GM18517 (cell line): Measurements from ENCODE around the gene ZNF205.

Source experiments
- ATAC-seq: cut with Tn5 transposase; IDR thresholded peaks from one replicate; pipeline ENCODE4 v1.9.1; 2021; ENCODE audit warnings: mild to moderate bottlenecking, moderate library complexity; ENCODE audit not compliant: unreplicated experiment

Gene ZNF205

GRCh38 chr16:3147046-3147756 is 34.8 kb downstream of the ZNF205 start:
- no peak for ATAC-seq

- ATAC-seq = no peak
These were observed 35.3 kb downstream of the ZNF205 start for GRCh38 chr16:3147757-3148104.

DNA sequence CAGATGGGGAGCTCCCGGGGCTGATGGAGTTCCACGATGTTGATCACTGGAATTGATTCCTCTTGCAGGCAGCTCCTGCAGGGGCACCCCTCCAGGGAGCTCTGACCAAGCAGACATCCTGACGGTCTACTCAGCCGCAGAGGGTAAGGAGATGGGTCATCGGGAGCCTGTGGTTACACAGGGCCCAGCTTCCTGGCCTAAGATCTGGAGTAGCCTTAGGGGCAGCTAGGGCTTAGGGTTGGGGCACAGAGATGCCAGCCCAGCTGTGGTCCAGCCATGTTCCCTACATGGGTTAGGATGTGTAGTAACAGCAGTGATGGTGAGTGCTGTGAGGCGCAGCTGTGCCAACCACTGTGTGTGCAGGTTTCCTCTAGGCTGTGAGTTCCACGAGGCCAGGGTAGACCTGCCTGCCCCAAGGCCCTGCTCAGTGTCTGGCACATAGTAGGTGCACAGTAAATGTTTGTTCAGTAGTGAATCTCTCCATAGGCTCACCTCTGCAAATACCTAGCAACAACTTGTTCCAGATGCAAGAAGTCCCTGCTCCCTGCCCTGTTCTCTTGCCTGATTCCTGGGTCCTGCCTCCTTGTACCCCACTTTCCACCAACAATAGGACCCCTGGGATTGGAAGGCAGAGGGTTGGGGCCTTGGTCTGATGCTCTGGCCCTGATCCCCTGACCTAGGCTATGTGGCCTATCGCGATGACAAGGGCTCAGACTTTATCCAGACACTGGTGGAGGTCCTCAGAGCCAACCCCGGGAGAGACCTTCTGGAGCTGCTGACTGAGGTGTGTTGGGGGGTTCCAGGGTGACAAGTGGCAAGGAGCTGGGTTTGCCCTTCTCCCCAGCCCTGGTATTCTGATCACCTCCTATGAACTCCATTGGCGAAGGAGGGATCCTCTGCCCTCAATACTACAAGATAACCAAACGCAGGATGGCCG is 36.1 kb downstream of the ZNF205 start:
- ATAC-seq = no peak

DNA sequence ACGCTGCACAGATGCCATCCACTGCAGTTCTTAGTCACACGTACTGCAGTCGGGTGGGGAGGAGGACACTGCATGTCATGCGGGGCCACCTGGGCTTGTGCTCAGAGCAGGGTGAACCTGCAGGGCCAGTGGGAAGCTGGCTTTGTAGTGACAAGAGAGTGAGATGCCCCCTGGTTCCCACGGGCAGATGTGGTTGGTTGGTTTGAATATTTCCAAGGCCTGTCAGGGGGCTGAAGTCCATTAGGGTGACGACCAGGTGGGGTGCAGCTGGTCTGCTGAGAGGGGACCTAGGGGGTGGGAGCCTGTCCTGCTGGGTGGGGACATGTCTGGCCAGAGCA is 36.8 kb downstream of the ZNF205 start:
- no peak for ATAC-seq

- ATAC-seq = no peak
These were observed 37.4 kb downstream of the ZNF205 start for GRCh38 chr16:3149630-3150345.

DNA sequence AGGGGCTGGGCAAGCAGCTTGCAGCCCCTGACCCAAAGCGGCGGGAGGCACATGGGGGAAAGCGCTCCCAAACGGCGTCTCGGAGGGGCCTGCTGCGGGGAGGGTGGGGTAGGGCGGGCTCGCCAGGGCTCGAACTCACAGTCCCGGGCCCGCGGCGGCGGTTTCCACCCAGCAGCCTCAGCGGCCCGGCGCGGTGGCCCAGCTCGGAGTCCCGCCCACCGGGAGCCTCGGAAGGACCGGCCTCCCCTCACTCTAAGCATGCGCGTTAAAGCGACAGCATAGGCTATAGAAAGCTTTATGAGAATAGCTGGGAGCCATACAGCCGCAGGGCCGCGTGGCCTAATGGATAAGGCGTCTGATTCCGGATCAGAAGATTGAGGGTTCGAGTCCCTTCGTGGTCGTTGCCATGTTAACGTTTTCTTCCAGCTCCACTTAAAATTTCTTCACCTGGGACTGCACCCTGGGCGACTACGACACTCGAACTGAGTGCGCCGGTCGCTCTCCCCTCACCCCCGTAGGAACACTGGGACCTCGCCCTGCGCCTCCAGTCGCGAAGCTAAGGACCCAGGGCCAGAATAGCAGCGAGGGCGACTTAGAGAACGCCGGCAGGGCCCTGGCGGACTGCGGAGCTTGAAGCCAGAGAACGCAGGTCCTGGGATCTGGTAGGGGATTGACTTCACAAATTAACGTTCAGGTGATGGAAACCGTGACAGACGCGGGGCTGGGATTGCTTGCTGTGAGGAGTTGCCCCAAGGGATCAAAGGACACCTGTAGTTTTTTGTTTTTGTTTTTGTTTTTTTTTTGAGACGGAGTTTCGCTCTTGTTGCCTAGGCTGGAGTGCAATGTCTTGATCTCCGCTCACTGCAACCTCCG is 38.2 kb downstream of the ZNF205 start:
- peak; percentile 75 for ATAC-seq

DNA sequence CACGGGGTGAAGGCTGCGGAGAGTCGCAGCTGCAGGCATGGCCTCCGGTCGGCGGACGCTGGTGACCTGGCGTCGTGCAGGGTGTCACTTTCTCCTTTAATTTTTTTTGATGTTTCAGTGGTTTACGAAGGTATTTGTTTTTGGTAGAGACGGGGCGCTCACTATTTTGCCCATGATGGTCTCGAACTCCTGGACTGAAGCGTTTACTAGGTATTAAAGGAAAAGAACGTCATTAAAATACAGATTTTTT is 39.6 kb downstream of the ZNF205 start:
- ATAC-seq = no peak

DNA sequence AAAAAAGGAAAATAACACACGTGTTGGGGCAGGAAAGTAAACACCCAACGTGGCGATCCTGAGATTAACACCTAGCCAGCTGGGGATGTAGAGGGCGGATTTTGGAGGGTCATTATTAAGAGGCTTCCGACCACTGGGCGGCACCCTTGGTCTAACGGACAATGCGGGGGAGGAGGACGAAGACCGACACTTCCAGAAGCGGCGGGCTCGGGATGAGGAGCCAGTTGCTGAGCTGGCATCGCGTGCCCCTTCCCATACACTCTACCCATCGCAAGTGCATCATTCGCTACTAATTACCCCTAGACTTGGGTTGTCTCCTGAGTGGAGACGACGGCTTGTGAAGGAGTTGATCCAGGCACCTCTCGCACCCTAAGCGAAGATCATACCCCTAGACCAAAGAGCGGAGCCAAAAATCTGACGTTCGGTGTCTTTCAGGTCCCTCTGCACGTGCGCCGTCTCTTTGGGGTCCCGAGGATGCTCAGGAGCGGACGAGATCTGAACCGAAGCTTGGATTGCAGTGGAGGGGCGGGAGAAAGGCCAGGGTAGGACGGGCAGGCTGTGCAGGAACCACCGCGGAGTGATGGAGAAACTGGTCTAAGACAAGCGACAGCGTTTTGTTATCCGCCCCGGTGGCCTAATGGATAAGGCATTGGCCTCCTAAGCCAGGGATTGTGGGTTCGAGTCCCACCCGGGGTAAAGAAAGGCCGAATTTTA is 40.0 kb downstream of the ZNF205 start:
- no peak for ATAC-seq

DNA sequence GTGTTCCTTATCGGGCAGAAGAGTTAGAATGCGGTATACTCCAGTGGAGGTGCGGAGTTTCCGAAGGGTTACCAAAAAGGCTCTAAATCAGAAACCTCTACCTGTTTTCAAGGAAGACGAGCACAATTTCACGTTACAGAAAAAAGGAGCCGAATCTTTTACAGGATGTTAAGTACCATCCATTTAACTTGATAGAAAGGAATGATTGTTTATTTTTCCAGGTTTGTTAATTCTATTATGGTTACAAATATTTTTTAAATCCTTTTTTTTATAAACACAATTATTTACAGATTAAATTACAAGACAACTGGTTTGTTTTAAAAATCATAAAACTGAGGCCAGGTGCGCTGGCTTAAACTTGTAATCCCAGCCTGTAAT is 40.6 kb downstream of the ZNF205 start:
- ATAC-seq = no peak

- no peak for ATAC-seq
These were observed 42.8 kb downstream of the ZNF205 start for GRCh38 chr16:3155181-3155580.

- ATAC-seq = no peak
These were observed 43.6 kb downstream of the ZNF205 start for GRCh38 chr16:3155972-3156371.

DNA sequence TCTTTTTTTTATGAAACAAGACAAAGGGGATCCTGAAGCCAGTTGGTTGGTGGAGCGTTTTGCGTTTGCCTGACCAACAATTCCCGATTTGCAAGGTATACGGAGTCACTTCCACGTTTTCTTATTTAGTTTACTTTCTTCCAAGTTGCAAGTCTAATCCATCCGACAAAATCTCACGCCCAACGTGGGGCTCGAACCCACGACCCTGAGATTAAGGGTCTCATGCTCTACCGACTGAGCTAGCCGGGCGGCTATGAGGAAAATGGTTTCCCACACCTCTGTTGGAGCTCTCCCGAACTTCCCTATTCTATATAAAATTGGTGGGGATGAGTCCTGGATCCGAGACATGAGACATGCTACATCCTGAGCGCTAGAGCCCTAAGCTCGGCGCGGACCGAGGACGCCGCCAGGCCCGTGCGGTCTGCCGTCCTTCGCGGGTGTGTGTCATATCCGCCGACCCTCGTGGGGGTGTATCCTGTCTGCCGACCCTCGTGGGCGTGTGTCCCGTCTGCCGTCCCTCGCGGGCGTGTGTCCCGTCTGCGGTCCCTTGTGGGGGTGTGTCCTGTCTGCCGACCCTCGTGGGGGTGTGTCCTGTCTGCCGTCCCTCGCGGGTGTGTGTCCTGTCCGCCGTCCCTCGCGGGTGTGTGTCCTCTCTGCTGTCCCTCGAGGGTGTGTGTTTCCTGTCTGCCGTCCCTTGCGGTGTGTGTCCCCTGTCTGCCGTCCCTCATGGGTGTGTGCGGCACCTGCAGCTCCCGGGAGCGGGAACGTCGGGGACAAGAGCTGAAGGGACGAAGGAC is 45.0 kb downstream of the ZNF205 start:
- no peak for ATAC-seq

GRCh38 chr16:3158026-3158509 is 45.7 kb downstream of the ZNF205 start:
- ATAC-seq = no peak

DNA sequence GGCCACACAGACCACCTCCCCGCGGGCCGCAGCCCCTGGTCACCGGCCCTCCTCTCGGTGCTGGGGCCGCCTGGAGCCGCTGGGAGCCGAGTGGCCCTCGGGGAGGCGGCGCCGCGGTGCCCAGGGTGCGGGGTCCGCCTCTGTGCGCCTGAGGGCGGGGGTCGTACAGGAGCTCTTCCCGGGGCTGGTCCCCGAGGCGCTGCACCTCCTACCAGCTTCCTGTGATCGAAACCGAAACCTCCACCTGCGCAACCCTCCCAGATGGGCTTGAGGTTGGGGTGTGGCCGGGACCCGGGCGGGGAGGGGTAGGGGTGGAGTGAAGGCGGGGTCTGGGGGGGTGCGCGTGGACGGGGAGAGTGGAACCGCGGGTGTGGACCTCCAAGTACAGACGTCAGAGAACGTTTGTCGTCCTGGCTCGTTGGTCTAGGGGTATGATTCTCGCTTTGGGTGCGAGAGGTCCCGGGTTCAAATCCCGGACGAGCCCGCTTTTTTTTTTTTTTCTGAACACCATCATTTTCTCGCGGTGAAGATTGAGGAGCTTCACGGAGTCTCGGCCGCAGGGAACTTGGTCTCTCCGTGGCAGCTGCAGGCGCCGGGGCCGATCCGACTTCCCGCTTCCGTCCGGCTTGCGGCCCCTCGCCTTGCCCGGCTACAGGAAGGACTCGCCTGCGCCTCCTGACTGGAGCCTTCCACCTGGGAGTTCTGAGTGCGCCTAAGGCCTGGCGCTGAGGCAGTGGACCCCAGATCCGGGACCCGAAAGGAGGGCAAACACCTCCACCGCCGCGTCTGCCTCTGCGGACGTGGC is 46.3 kb downstream of the ZNF205 start:
- no peak for ATAC-seq

- ATAC-seq = no peak
These were observed 49.0 kb downstream of the ZNF205 start for GRCh38 chr16:3161235-3162018.

GRCh38 chr16:3164121-3164991 is 52.0 kb downstream of the ZNF205 start:
- ATAC-seq = no peak
